A549 (cell line): ENCODE measurements around the gene RPL22. TPM values are rescaled to one million over a fixed set of nuclear protein-coding genes. Genes with fewer than 3 reads are reported as not detected.
A peak's percentile ranks its signal among the peaks of the same experiment; 100 is the strongest.

Experiments
- ATAC-seq, 2 experiments: fragments of 200-7000 bp in 1 of 2; fragments of >200 bp in 1 of 2; cut with Nextera tagmentation in 1 of 2; cut with Tn5 transposase in 1 of 2; 3 replicates each; pipeline versions ENCODE4 v1.8.0 to v1.9.1; 2018 to 2020; ENCODE audit warnings: mild to moderate bottlenecking in 1 of 2, moderate library complexity in 1 of 2
- CTCF ChIA-PET: fragments of 300-600 bp; sonication (Branson Sonifier 250); formaldehyde crosslinking; extraction: SDS; loops from one replicate; lab custom pipeline; 2021; ENCODE audit warnings: antibody characterized with exemption, inconsistent platforms; lab: Yijun Ruan, JAX
- POLR2A ChIA-PET: fragments of 350-600 bp; formaldehyde crosslinking; extraction: SDS; loops from one replicate; lab custom pipeline; 2021; ENCODE audit warnings: antibody characterized with exemption, inconsistent platforms; lab: Yijun Ruan, JAX
- DNase-seq, 2 experiments: peaks; one replicate each; pipeline versions ENCODE4 v3.0.0 to v3.0.0-alpha.2; 2011 to 2016; ENCODE audit warnings: low read depth in 1 of 2, low spot score in 1 of 2
- FAIRE-seq: peaks from 2 replicates; lab custom pipeline; 2011; peaks lifted over from hg19 to GRCh38; lab: Jason Lieb, UNC
- H3K27ac ChIP-seq, 2 experiments: fragments of >200 bp; sonication (Bioruptor Twin); formaldehyde crosslinking; 3 replicates each; pipeline ENCODE4 v1.5.1; 2016 to 2017
- H3K4me1 ChIP-seq: fragments of >200 bp; sonication (Bioruptor Twin); formaldehyde crosslinking; 3 replicates; pipeline ENCODE4 v1.6.1; 2016
- H3K4me2 ChIP-seq: fragments of >200 bp; sonication (Bioruptor Twin); formaldehyde crosslinking; 3 replicates; pipeline ENCODE4 v1.6.1; 2016
- H3K4me3 ChIP-seq: fragments of >200 bp; sonication (Bioruptor Twin); formaldehyde crosslinking; 3 replicates; pipeline ENCODE4 v1.5.1; 2016
- H3K9me3 ChIP-seq: fragments of >200 bp; sonication (Bioruptor Twin); formaldehyde crosslinking; 3 replicates; pipeline ENCODE4 v1.6.1; 2016
- CBX8 ChIP-seq: fragments of 200-600 bp; sonication (generic); IDR thresholded peaks from 2 replicates; pipeline ENCODE4 v1.6.1; 2016
- CEBPB ChIP-seq, 2 experiments: fragments of >200 bp in 1 of 2; sonication (Bioruptor Twin) in 1 of 2; formaldehyde crosslinking in 1 of 2; IDR thresholded peaks; 2 replicates each; pipeline ENCODE4 v1.6.1; 2012 to 2016
- CHD4 ChIP-seq: fragments of 200-600 bp; sonication (generic); IDR thresholded peaks from 2 replicates; pipeline ENCODE4 v1.6.1; 2016; ENCODE audit warnings: antibody characterized with exemption, mild to moderate bottlenecking, borderline replicate concordance
- E2F6 ChIP-seq: IDR thresholded peaks from 2 replicates; pipeline ENCODE4 v1.6.1; 2012; ENCODE audit warnings: low read depth, borderline replicate concordance
- EHF ChIP-seq: fragments of 250-450 bp; sonication (Bioruptor Pico); IDR thresholded peaks from 2 replicates; pipeline ENCODE4 v1.5.0; 2020; ENCODE audit warnings: mild to moderate bottlenecking
- ESRRA ChIP-seq: fragments of 150-350 bp; IDR thresholded peaks from 2 replicates; pipeline ENCODE4 v1.6.1; 2014; ENCODE audit warnings: mild to moderate bottlenecking, low read length, borderline replicate concordance
- FOSB ChIP-seq: fragments of 250-450 bp; sonication (Bioruptor Pico); IDR thresholded peaks from 2 replicates; pipeline ENCODE4 v1.5.0; 2020; ENCODE audit warnings: mild to moderate bottlenecking, moderate library complexity
- FOSL2 ChIP-seq, 2 experiments: fragments of 450-650 bp in 1 of 2; fragments of >200 bp in 1 of 2; sonication (Bioruptor Twin) in 1 of 2; formaldehyde crosslinking; IDR thresholded peaks; 2 replicates each; pipeline versions ENCODE4 v1.5.0 to v1.6.1; 2016 to 2020; ENCODE audit warnings: mild to moderate bottlenecking in 1 of 2, moderate library complexity in 1 of 2
- GATA3 ChIP-seq: IDR thresholded peaks from 2 replicates; pipeline ENCODE4 v1.6.1; 2012; ENCODE audit warnings: borderline replicate concordance
- HES2 ChIP-seq: fragments of >200 bp; sonication (Bioruptor Twin); formaldehyde crosslinking; IDR thresholded peaks from 2 replicates; pipeline ENCODE4 v1.6.1; 2016
- HEYL ChIP-seq: fragments of 250-450 bp; sonication (Bioruptor Pico); IDR thresholded peaks from 2 replicates; pipeline ENCODE4 v1.8.0; 2021; ENCODE audit warnings: mild to moderate bottlenecking, moderate library complexity
- HOXA7 ChIP-seq: fragments of 250-450 bp; sonication (Bioruptor Pico); IDR thresholded peaks from 2 replicates; pipeline ENCODE4 v1.5.0; 2020; ENCODE audit warnings: mild to moderate bottlenecking, moderate library complexity
- HOXB13 ChIP-seq: fragments of 250-450 bp; sonication (Bioruptor Pico); IDR thresholded peaks from 2 replicates; pipeline ENCODE4 v1.5.0; 2020; ENCODE audit warnings: low read depth, mild to moderate bottlenecking, moderate library complexity
- JUN ChIP-seq, 2 experiments: fragments of >200 bp; sonication (Bioruptor Twin); formaldehyde crosslinking; IDR thresholded peaks; 2 replicates in 1 of 2; 3 replicates in 1 of 2; pipeline ENCODE4 v1.6.1; 2016 to 2017
- KDM5A ChIP-seq: fragments of 200-600 bp; sonication (generic); IDR thresholded peaks from 2 replicates; pipeline ENCODE4 v1.6.1; 2016; ENCODE audit warnings: antibody characterized with exemption, mild to moderate bottlenecking
- MAFK ChIP-seq: fragments of 450-650 bp; IDR thresholded peaks from 2 replicates; pipeline ENCODE4 v1.6.1; 2014; ENCODE audit not compliant: partially characterized antibody
- MYC ChIP-seq: IDR thresholded peaks from 2 replicates; pipeline ENCODE4 v1.6.1; 2012; ENCODE audit warnings: mild to moderate bottlenecking, inconsistent platforms, low read length, improper control_type of control experiment, borderline replicate concordance
- NFE2L2 ChIP-seq: fragments of 150-350 bp; conservative IDR thresholded peaks from 2 replicates; pipeline ENCODE4 v1.6.1; 2014; ENCODE audit warnings: low read length
- NPAS2 ChIP-seq: fragments of 250-450 bp; sonication (Bioruptor Pico); IDR thresholded peaks from 2 replicates; pipeline ENCODE4 v1.8.0; 2022; ENCODE audit warnings: mild to moderate bottlenecking, moderate library complexity, borderline replicate concordance
- PHF8 ChIP-seq: fragments of 200-600 bp; sonication (generic); IDR thresholded peaks from 2 replicates; pipeline ENCODE4 v1.6.1; 2016; ENCODE audit warnings: low read depth, mild to moderate bottlenecking, antibody characterized with exemption, moderate library complexity, borderline replicate concordance
- POLR2A ChIP-seq: IDR thresholded peaks from 2 replicates; pipeline ENCODE4 v1.6.1; 2012; ENCODE audit warnings: mild to moderate bottlenecking, low read length
- RCOR1 ChIP-seq: fragments of 150-350 bp; IDR thresholded peaks from 2 replicates; pipeline ENCODE4 v1.6.1; 2014; ENCODE audit warnings: antibody characterized with exemption, low read length, low read depth
- RFX5 ChIP-seq: fragments of 450-650 bp; IDR thresholded peaks from 2 replicates; pipeline ENCODE4 v1.7.1; 2014; ENCODE audit warnings: antibody characterized with exemption, mild to moderate bottlenecking, moderate library complexity
- SMC3 ChIP-seq: fragments of >200 bp; sonication (Bioruptor Twin); formaldehyde crosslinking; IDR thresholded peaks from 3 replicates; pipeline ENCODE4 v1.6.1; 2018; ENCODE audit warnings: inconsistent platforms
- SREBF2 ChIP-seq: fragments of 450-650 bp; IDR thresholded peaks from 2 replicates; pipeline ENCODE4 v1.6.1; 2014; ENCODE audit warnings: mild to moderate bottlenecking, moderate library complexity
- TFCP2L1 ChIP-seq: fragments of 250-450 bp; sonication (Bioruptor Pico); IDR thresholded peaks from 2 replicates; pipeline ENCODE4 v1.5.0; 2021; ENCODE audit warnings: mild to moderate bottlenecking
- ZC3H11A ChIP-seq: fragments of 450-650 bp; IDR thresholded peaks from 2 replicates; pipeline ENCODE4 v1.6.1; 2014; ENCODE audit warnings: antibody characterized with exemption, mild to moderate bottlenecking
- WGBS: methylation state at CpG from one replicate; pipeline ENCODE4 v1.1.6; 2017; ENCODE audit errors: missing lambda C conversion rate; 5-methylcytosine and 5-hydroxymethylcytosine counted together
- polyA plus RNA-seq, 4 experiments: library from polyadenylated mRNA; depleted of rRNA in 3 of 4; stranded (reverse); fragments of >200 nt; fragmentation: RNase III in 1 of 4; extraction: RNeasy Plus Mini Kit Qiagen cat#74134 plus additional on column Dnase treatment in 1 of 4; gene quantifications; 2 replicates in 3 of 4; 3 replicates in 1 of 4; pipeline ENCODE4 v1.2.3, GENCODE V29; 2011 to 2017
- TF ChIP-seq, protein P1 (sequence below): fragments of >200 bp; sonication (Bioruptor Twin); formaldehyde crosslinking; IDR thresholded peaks from 3 replicates; pipeline ENCODE4 v1.6.1; 2016

The RPL22 gene
- polyA plus RNA-seq, 2 of the 4 experiments (the other 2 are of a cell fraction), result 373 to 377 TPM

- TF ChIP-seq CEBPB (IDR thresholded peaks at IDR 0.05), result no peak
- no peak for TF ChIP-seq POLR2A
- TF ChIP-seq EHF (CRISPR knock-in tag), result no peak
- no peak for TF ChIP-seq TFCP2L1 (CRISPR knock-in tag)
- no peak for TF ChIP-seq HOXB13
- no peak for TF ChIP-seq MAFK
- no peak for TF ChIP-seq CHD4
- no peak for TF ChIP-seq SMC3
- no peak for TF ChIP-seq ZC3H11A
- no peak for TF ChIP-seq HEYL (CRISPR knock-in tag)
- TF ChIP-seq SREBF2, result no peak
- TF ChIP-seq NFE2L2, result no peak
- no peak for TF ChIP-seq HOXA7 (CRISPR knock-in tag)
- TF ChIP-seq, protein P1, sequence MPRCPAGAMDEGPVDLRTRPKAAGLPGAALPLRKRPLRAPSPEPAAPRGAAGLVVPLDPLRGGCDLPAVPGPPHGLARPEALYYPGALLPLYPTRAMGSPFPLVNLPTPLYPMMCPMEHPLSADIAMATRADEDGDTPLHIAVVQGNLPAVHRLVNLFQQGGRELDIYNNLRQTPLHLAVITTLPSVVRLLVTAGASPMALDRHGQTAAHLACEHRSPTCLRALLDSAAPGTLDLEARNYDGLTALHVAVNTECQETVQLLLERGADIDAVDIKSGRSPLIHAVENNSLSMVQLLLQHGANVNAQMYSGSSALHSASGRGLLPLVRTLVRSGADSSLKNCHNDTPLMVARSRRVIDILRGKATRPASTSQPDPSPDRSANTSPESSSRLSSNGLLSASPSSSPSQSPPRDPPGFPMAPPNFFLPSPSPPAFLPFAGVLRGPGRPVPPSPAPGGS, result no peak
- no peak for TF ChIP-seq RCOR1
- no peak for TF ChIP-seq CBX8
- no peak for TF ChIP-seq MYC
- no peak for DNase-seq
- CTCF ChIA-PET, result interaction anchor here (0.9 to 4.4 kb wide), 4 partner anchors 8 to 107 kb away, joined by 3 to 33 read pairs (median 16); partner anchors contain the start of gene RNF207
- ATAC-seq, result no peak
- Histone ChIP-seq H3K9me3 (no peaks in the 10 kb centered on the region), H3K4me1 (peaks cover 7% of the 10 kb centered on the region; the same call in 1 of the 3 replicates), H3K27ac (no peak overlapping the region), H3K4me3 (no peak overlapping the region), H3K4me2 (no peak overlapping the region)
- FAIRE-seq, result no peak
- POLR2A ChIA-PET, result interaction anchor here (1.6 kb wide), 1 partner anchor 31 kb away, joined by 9 read pairs; the partner anchor contains the start of gene RNF207
- WGBS, result 95% methylated on average over 4 of the region's 4 CpGs
These were observed 37.7 kb upstream of the RPL22 start for GRCh38 chr1:6237093-6237492.

- Histone ChIP-seq H3K4me2 (peak overlapping the region; percentile 78), H3K4me1 (peaks cover 7% of the 10 kb centered on the region; the same call in 1 of the 3 replicates), H3K9me3 (no peaks in the 10 kb centered on the region), H3K27ac (peak overlapping the region; percentile 99)
- 0% methylated on average over 3 of the region's 30 CpGs for whole genome bisulfite sequencing
- ChIA-PET POLR2A (interaction anchor here (1.0 to 1.6 kb wide), 4 partner anchors 9 to 30 kb away, joined by 3 to 9 read pairs (median 6); partner anchors contain the start of gene RNF207), CTCF (interaction anchor here (0.6 to 4.4 kb wide), 6 partner anchors 10 to 223 kb away, joined by 3 to 21 read pairs (median 4); partner anchors contain the start of gene RNF207)
- ATAC-seq, result no peak
- TF ChIP-seq JUN (IDR thresholded peaks at IDR 0.05) (no peak), TFCP2L1 (CRISPR knock-in tag) (no peak), KDM5A (no peak)
- TF ChIP-seq, all 56 proteins: peak for 0
- peak overlapping the region; percentile 100 for H3K4me3 ChIP-seq
- FAIRE-seq (no peak), DNase-seq (no peak)
These were observed 35.9 kb upstream of the RPL22 start for GRCh38 chr1:6235296-6235677.

GRCh38 chr1:6234502-6235295 lies 35.3 kb upstream of the RPL22 start:
- Histone ChIP-seq H3K4me3 (peak overlapping the region; percentile 100), H3K4me1 (peaks cover 7% of the 10 kb centered on the region; the same call in 1 of the 3 replicates), H3K4me2 (peak overlapping the region; percentile 78)
- ChIA-PET POLR2A (interaction anchor here (1.0 kb wide), 1 partner anchor 9 kb away, joined by 3 read pairs; no protein-coding TSS in a partner anchor), CTCF (interaction anchor here (1.0 to 4.4 kb wide), 5 partner anchors 10 to 30 kb away, joined by 3 to 21 read pairs (median 4); partner anchors contain the start of gene RNF207)
- DNase-seq, result no peak
- WGBS, result 37% methylated on average over 17 of the region's 20 CpGs
- TF ChIP-seq ESRRA (no peak), MAFK (no peak), SMC3 (no peak), RFX5 (no peak), CHD4 (no peak), HES2 (no peak), E2F6 (no peak), CBX8 (no peak), FOSL2 (IDR thresholded peaks at IDR 0.05) (no peak), FOSL2 (CRISPR knock-in tag; IDR thresholded peaks at IDR 0.05) (no peak), GATA3 (no peak), FOSB (no peak), PHF8 (no peak), NPAS2 (CRISPR knock-in tag) (no peak), KDM5A (no peak)
- TF ChIP-seq, all 56 proteins: peak for 0
- H3K27ac ChIP-seq, result peak overlapping the region; percentile 99
- no peak for FAIRE-seq
- ATAC-seq, result no peak
- H3K9me3 ChIP-seq, result no peaks in the 10 kb centered on the region
